Esophagus muscularis mucosa (tissue), 4 donors: ENCODE measurements around the gene CRACR2B.

Experiments used
- CTCF ChIP-seq, 3 experiments: fragments of 200-600 bp in 2 of 3; fragments of 450-650 bp in 1 of 3; sonication (generic) in 2 of 3; IDR thresholded peaks; one replicate each; pipeline ENCODE4 v1.5.1; 2017 to 2019; ENCODE audit warnings: antibody characterized with exemption in 3 of 3, mild to moderate bottlenecking in 2 of 3, moderate library complexity in 1 of 3
- EP300 ChIP-seq: sonication (generic); formaldehyde crosslinking; IDR thresholded peaks from one replicate; pipeline ENCODE4 v1.6.1; 2017; ENCODE audit warnings: antibody characterized with exemption
- POLR2AphosphoS5 ChIP-seq, 2 donors: sonication (generic); formaldehyde crosslinking; IDR thresholded peaks; one replicate each; pipeline ENCODE4 v1.6.1; 2017; ENCODE audit warnings: antibody characterized with exemption in 2 of 2

GRCh38 chr11:813072-813455, 14.7 kb upstream of the CRACR2B start:
- no peak for TF ChIP-seq CTCF (IDR thresholded peaks at IDR 0.05)
- no peak for TF ChIP-seq EP300
- TF ChIP-seq POLR2AphosphoS5 (IDR thresholded peaks at IDR 0.05) = no peak
